ENCODE results near the gene RDH16. TPM values are rescaled to one million over a fixed set of nuclear protein-coding genes. Genes with fewer than 3 reads are reported as not detected.

The RDH16 gene
- total RNA-seq, 1 experiment from 2014 or later: 0.39 TPM

DNA sequence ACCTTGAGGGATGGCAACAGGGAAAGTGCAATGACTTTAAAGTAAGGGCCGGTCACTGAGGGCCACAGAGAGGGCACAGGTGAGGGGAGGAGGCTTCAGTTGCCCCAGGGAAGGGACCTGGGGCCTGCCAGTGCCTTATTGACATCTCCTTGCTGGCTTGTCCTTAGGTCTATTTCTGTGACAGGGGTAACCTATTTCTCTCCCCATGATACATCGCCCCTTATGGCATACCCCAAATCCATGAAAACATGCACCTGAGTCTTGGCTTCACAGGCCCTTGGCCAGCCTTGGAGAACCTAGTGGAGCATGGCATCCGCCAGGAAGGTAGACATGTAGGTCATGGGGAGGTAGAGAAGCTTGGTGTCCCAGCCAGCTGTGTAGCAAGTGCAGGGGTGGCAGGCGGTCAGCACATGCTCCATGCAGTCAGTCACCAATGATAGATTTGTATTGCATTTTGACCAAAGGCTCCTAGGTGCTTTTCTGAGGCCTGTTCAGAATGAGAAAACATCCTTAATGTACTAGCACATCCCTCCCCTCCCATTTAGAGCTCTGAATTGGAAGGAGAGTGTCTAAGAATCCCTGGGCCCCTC is 23.6 kb upstream of the RDH16 start:
- CTCF ChIA-PET: no interaction called here
- POLR2A ChIA-PET: no interaction called here
- Mint-ChIP-seq H3K4me1 (ENCODE audit: low read depth, unreplicated experiment) (peaks cover 6% of the 10 kb centered on the region), H3K36me3 (ENCODE audit: insufficient read depth, unreplicated experiment) (peaks cover 3% of the 10 kb centered on the region), H3K9me3 (ENCODE audit: unreplicated experiment) (no peaks in the 10 kb centered on the region), H3K27ac (ENCODE audit: unreplicated experiment) (no peak overlapping the region), H3K4me3 (ENCODE audit: unreplicated experiment) (no peak overlapping the region), H3K27me3 (ENCODE audit: insufficient read depth, unreplicated experiment) (no peaks in the 10 kb centered on the region)
- intact Hi-C loops (cut with micrococcal nuclease; ENCODE audit: unreplicated experiment): no loop called here
- no peaks in the 10 kb centered on the region for H3K9me3 ChIP-seq
- peaks cover 4% of the 10 kb centered on the region for H3K4me1 ChIP-seq
- no peaks in the 10 kb centered on the region for H3K27me3 ChIP-seq (replicated peaks; ENCODE audit: control insufficient read depth, insufficient read depth, low read length)
- no peaks in the 10 kb centered on the region for H3K36me3 ChIP-seq (ENCODE audit: control insufficient read depth, insufficient read depth, low read length)
- no TSS peak for BruUV-seq (replicated peaks)
- DNase-seq: no peak
- no peak for TF ChIP-seq CTCF (IDR thresholded peaks at IDR 0.05; ENCODE audit: insufficient read depth in 1 of 2, low read depth in 1 of 2, low read length in 1 of 2, severe bottlenecking in 1 of 2, unreplicated experiment in 1 of 2)
- H3K4me3 ChIP-seq (ENCODE audit: low read depth, low read length): no peak overlapping the region

DNA sequence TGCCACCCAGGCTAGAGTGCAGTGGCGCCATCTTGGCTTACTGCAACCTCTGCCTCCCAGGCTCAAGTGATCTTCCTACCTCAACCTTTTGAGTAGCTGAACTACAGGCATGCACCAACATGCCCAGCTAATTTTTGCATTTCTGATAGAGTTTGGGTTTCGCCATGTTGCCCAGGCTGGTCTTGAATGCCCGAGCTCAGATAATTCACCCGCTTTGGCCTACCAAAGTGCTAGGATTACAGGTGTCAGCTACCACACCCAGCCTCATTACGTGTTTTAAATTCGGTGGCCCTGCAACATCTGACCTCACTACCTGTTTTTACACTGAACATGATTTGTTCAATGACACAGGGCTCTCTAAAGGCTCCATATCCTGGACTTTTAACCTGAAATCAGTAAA is 22.9 kb upstream of the RDH16 start:
- TF ChIP-seq CTCF (IDR thresholded peaks at IDR 0.05; ENCODE audit: insufficient read depth in 1 of 2, low read depth in 1 of 2, low read length in 1 of 2, severe bottlenecking in 1 of 2, unreplicated experiment in 1 of 2): no peak
- no TSS peak for BruUV-seq (replicated peaks)
- Mint-ChIP-seq H3K9me3 (ENCODE audit: unreplicated experiment) (no peaks in the 10 kb centered on the region), H3K4me1 (ENCODE audit: low read depth, unreplicated experiment) (no peaks in the 10 kb centered on the region), H3K36me3 (ENCODE audit: insufficient read depth, unreplicated experiment) (no peaks in the 10 kb centered on the region), H3K27me3 (ENCODE audit: insufficient read depth, unreplicated experiment) (no peaks in the 10 kb centered on the region), H3K27ac (ENCODE audit: unreplicated experiment) (no peak overlapping the region), H3K4me3 (ENCODE audit: unreplicated experiment) (no peak overlapping the region)
- POLR2A ChIA-PET: no interaction called here
- CTCF ChIA-PET: no interaction called here
- no peaks in the 10 kb centered on the region for H3K27me3 ChIP-seq (replicated peaks; ENCODE audit: control insufficient read depth, insufficient read depth, low read length)
- H3K4me3 ChIP-seq (ENCODE audit: low read depth, low read length): no peak overlapping the region
- DNase-seq: no peak
- intact Hi-C loops (cut with micrococcal nuclease; ENCODE audit: unreplicated experiment): no loop called here
- H3K4me1 ChIP-seq: no peaks in the 10 kb centered on the region
- no peaks in the 10 kb centered on the region for H3K36me3 ChIP-seq (ENCODE audit: control insufficient read depth, insufficient read depth, low read length)
- no peaks in the 10 kb centered on the region for H3K9me3 ChIP-seq

DNA sequence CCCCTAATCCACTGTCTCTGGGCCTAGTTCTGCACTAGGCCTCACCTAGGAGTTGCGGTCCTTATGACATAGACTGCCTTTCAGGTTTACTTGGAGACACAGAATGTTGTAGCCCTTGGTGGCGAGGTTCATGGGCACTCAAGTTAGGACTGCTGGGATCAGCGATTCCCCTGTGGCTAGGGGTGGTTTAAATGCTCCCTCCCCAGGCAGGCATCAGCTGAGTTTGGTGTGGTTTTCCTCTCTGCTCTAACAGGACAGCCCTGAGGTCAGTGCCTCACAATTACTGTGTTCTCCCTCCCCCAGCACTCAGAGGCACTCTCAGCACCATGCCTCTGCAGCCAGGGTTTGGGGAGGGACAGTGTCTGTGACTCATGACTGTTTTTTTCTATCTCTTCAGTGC is 22.2 kb upstream of the RDH16 start:
- H3K4me1 Mint-ChIP-seq (ENCODE audit: low read depth, unreplicated experiment): no peaks in the 10 kb centered on the region
- H3K4me3 ChIP-seq (ENCODE audit: low read depth, low read length): no peak overlapping the region
- CTCF ChIA-PET: no interaction called here

More for the DNA sequence above, 22.2 kb upstream of the RDH16 start:
- no peaks in the 10 kb centered on the region for H3K36me3 ChIP-seq (ENCODE audit: control insufficient read depth, insufficient read depth, low read length)
- BruUV-seq (replicated peaks): no TSS peak
- intact Hi-C loops (cut with micrococcal nuclease; ENCODE audit: unreplicated experiment): no loop called here
- no peaks in the 10 kb centered on the region for H3K4me1 ChIP-seq
- no peak for TF ChIP-seq CTCF (IDR thresholded peaks at IDR 0.05; ENCODE audit: insufficient read depth in 1 of 2, low read depth in 1 of 2, low read length in 1 of 2, severe bottlenecking in 1 of 2, unreplicated experiment in 1 of 2)
- H3K9me3 Mint-ChIP-seq (ENCODE audit: unreplicated experiment): no peaks in the 10 kb centered on the region
- H3K4me3 Mint-ChIP-seq (ENCODE audit: unreplicated experiment): no peak overlapping the region
- H3K27me3 Mint-ChIP-seq (ENCODE audit: insufficient read depth, unreplicated experiment): no peaks in the 10 kb centered on the region
- POLR2A ChIA-PET: no interaction called here
- H3K27ac Mint-ChIP-seq (ENCODE audit: unreplicated experiment): no peak overlapping the region
- DNase-seq: no peak
- no peaks in the 10 kb centered on the region for H3K36me3 Mint-ChIP-seq (ENCODE audit: insufficient read depth, unreplicated experiment)
- no peaks in the 10 kb centered on the region for H3K9me3 ChIP-seq
- no peaks in the 10 kb centered on the region for H3K27me3 ChIP-seq (replicated peaks; ENCODE audit: control insufficient read depth, insufficient read depth, low read length)
